Fibroblast of the conjunctiva (primary cell): Measurements from ENCODE around the gene ARMH3.

ENCODE experiments used
- DNase-seq: peaks from one replicate; pipeline ENCODE4 v3.0.0-alpha.2; 2010; ENCODE audit warnings: low read depth

ARMH3 gene

DNA sequence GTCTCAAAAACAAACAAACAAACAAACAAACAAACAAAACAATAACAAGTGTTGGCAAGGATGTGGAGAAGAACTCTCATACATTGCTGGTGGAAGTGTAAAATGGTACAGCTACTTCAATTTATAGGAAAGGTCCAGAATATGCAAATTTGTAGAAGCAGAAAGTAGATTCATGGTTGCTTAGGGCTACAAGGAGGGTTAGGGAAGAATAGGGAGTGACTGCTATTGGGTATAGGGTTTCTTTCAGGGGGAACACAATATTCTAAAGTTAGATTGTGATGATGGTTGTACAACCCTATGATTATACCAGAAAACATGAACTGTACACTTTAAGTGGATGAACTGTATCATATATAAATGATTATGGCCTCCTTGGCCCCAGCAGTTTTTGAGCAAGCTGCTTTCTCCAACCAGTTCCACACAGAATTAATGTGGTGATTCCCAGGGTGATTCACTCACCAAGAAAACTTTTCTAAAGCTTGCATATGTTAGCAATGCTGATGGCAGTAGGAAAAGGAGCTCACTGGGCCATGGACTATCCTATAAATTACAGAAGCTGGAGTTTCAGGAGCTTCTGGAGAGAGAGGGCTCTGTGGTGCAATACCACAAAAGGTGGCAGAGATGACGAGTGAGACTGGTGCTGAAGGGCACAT, 159.6 kb downstream of the ARMH3 start:
- DNase-seq: no peak

DNA sequence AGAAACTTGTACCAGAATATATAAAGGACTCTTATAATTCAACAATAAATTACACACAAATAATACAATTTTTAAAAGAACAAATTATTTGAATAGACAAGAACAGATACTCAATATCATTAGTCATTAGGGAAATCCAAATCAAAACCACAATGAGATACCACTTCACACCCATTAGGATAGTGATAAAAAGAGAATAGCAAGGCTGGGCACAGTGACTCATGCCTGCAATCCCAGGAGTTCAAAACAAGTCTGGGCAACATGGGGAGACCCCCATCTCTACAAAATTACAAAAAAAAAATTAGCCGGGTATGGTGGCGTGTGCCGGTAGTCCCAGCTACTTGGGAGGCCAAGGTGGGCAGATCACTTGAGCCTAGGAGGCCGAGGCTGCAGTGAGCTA, 160.2 kb downstream of the ARMH3 start:
- no peak for DNase-seq

DNA sequence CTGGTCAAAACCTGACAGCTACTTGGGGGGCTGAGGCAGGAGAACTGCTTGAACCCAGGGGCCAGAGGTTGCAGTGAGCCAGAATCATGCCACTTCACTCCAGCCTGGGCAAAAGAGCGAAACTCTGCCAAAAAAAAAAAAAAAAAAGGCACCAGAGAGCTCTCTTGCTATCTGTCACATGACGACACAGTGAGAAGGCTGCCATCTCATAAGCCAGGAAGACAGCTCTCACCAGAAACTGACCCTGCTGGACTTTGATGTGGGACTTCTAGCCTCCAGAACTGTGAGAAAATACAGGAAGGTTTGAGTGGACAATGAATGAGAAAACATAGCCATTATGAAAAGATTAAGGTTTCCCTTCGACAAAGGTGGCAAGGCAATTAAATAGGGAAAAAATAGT, 161.2 kb downstream of the ARMH3 start:
- DNase-seq: no peak

DNA sequence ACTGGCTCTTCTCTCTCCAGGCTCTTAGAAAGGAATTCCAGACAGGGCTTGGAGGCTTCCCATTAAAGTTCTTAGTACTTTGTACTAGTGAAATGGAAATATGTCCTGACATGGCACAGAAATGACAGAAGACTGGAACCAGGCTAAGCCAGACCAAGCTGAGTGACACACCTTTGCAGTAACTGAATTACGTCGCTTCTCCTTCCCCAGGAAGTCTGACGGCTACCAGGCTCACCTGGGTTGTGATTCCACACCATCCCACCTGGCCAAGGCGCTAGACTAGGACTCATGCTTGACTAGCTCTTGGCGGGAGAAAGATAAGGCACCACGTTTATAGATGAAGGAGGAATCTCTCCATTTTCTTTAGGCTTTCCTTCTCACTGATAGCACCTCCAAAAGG, 161.7 kb downstream of the ARMH3 start:
- DNase-seq: no peak

DNA sequence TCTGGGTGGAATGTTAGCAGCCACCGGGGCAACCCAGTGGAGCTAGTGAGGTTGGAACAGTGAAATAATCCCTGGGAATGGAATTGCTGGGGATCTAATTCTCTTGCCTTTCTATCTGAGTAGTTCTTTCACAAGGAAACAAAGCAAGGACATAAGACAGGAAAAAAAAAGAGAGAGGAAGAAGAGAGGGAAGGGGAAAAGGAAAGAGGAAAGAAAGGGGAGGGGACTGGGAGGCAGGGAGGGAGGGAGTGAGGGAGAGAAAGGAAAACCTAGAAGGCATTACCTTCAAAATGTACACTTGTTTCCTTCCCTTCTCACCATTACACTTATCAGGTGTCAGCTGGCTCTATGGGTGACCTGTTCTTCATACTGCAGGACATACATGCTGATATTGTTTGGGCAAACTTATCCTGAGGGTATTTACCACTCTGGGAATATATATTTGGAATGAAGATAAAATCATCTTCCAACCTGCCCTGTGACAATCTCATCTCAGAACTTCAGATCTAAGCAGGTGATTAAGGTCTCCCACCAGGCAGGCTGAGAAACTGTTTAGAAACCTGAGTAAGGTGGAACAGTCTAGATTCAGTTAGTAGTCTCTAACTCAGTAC, 162.4 kb downstream of the ARMH3 start:
- DNase-seq: no peak

DNA sequence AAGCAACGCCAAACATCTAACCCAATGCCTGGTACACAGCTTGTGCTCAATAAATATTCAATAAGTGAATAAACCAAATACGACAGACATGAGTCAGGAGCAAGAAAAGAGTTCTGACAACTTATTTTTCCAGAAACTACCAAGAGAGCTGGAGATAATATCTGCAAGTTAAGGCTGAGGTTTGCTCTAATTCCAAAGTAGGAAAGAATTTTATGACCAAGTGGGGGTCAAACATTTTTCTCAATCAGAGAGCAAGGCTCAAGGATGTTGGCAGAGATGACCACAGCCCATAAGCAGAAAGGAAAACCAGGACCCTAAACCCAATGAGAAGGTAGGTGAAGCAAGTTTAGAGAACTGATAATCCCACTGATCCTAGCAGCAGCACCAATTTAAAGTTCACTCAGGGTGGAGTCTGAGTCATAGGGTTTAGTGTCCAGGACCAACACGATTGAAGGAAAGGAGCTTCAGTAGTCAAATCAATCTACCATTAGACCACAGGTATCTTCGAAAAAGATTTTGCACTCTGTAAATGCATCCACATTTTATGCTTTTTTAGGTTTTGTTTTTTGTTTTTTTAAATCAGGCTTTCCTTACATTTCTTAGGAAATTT, 163.1 kb downstream of the ARMH3 start:
- no peak for DNase-seq

DNA sequence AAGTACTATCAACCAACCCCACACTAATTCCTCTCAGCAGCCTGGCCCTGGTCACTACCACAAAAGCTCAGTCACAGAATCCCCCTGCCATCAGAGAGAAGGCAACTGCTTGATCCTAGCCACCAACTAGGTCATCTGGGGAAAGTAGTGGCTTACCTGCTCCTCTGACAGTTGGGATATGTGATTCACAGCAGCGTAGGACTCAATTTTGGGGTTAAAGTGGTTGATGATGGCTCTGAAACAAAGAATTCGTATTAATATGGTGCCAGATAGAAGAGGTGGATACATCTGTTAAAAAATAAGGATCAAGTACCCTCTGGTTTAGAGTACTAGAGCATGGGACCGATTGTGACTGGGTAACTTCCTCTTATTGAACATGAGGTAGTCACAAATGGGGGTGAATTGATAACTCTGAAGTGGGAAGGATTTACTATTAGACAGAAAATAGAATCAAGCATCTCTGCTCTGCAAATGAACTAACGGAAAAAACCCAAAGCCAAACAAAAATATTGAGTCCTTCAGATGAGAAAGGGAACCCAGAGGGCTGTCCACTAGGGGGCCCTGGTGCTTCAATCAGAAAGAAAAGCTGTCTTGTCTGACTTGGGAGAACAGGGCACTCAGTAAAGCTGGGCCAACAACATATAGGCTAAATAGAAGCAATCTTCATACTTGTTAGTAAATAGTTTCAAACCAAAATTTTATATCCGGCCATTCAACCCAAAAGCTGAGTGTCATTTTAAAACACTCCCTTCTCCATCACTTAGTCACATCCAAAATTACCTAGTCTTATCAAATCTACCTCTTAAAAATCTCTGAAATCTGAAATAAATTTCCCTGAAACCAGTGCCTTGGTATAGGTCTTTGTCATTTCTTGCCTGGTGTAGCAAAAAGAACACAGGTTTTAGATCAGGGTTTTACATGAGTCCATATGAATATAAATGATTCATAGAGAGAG, 166.4 kb downstream of the ARMH3 start:
- peak; percentile 75 for DNase-seq

DNA sequence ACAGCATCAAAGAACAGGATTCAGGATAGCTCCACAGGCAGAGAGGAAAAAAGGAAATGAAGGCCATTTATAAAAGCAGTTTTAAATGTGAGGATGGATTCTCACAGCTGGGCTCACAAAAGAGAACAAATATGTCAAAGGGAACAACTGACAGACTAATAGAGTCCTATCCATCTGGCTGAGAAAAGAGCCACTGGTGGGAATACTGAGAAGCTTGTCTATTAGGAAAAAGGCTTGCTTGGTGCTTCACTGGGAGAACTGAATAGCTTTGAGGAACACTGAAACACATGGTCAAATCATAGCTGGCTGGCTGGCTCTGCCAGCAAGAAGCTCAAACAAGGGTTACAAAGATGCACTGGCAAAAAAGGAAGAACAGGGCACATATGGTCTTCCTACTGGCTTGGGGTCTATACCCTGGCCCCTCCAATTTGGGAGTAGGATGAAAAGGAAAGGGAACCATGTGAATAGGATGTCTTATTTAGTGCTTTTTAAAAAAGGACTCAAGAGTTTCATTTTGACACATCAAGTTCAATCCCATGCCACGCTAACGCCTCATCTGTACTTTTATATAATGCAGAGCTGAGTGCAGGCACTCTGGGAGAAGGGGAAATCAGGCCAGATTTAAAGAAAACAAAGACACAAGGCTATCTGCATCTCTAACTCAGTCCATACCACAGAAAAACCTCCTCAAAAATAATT, 167.6 kb downstream of the ARMH3 start:
- DNase-seq: no peak

DNA sequence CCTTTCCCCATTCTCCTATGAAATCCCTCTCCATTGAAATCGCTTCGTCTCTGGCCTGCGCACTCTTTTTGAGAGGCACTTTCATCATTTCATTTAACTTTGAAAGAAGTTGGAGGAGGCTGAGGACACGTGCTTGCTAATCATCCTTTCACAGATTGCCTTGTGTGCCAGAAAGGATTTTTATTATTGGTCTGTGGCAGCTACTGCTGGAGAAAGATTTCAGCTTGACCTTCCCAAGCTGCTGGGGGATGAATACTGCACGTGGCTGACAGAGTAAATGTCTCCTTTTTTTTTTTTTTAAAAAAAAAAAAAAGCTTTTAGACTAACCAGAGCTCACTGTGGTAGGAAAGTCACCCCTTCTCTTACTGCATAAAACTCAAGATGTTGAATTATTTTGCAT, 168.2 kb downstream of the ARMH3 start:
- DNase-seq: no peak

DNA sequence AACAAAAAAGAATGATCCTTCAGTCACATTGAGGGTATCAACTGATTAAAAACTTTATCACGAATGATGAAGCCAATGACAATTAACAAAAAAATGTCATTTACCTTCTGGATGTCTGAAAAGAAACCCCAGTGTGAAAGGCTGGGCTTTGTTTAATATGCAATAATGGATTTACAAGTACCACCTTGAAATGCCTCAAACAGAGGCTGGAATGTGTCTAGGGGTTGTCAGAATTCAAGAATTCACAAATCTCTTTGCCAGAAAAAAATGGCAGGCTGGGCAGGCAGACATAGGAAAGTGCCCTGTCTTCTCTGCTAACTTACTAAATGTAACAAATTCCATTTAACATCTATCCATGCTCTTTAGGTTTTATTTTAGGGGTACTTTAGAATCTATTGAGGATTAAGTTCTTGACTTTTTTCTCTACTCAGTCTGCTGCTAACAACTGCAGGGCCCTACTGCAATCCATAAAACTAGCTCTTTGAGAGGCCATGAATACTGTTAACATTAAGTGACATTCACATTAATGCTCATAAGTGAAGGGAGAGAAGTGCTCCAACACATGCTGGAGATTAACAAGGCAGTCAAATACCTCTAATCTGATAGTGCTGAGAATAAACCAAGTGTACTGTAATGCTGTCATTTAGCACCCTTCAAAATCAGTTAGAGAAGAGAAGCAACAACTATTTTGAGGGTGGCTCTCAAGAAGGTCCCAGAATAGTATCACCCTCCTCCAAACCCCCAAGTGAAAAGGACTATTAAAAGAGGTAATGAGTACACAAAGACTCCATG, 169.3 kb downstream of the ARMH3 start:
- DNase-seq: no peak

DNA sequence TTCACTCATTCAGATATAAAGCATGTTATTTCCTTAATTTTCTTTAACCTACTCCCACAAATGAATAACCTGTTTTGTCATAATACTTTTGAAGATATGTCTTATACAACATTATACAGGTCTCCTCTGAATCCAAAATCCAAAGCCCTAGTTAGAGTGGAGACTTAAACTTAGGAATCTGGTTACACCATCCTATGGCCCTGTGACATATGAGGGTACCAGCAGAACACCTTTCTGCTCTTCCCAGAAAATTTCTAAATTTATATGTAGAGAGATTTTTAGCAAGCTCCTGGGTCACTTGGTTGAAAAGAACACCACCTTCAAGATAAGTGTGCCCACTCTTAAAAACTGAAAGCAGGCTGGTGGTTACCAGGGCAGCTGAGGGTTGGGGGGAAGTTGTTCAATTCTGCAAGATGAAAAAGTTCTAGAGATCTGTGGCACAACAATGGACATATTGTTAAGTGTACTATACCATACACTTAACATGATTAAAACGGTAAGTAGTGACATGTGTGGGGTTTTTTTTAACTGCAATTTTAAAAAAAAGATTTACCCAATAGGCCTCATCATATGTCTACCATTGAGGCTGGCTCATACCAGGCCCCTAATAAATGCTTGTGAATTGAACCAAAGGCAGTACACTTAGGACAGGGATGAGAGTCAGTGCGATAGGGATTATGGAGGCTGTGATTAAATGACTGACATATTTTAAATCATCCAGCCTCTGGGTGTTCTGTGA, 174.8 kb downstream of the ARMH3 start:
- no peak for DNase-seq

DNA sequence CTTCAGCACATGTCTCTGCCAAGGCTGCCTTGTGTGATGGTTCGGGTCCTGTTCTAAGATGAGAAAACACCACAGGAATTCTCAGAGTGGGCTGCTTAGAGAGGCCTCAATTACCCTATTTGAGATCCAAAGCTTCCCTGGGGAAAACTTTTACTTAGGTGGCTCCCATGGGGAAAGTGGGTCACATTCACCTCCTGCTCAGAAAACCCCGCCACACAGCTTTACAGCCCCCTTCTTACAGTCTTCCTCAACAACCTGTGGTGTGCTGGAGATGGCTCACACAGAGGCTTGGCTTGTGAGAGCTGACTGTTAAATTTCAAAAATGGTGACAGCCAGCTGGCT, 175.8 kb downstream of the ARMH3 start:
- DNase-seq: no peak

DNA sequence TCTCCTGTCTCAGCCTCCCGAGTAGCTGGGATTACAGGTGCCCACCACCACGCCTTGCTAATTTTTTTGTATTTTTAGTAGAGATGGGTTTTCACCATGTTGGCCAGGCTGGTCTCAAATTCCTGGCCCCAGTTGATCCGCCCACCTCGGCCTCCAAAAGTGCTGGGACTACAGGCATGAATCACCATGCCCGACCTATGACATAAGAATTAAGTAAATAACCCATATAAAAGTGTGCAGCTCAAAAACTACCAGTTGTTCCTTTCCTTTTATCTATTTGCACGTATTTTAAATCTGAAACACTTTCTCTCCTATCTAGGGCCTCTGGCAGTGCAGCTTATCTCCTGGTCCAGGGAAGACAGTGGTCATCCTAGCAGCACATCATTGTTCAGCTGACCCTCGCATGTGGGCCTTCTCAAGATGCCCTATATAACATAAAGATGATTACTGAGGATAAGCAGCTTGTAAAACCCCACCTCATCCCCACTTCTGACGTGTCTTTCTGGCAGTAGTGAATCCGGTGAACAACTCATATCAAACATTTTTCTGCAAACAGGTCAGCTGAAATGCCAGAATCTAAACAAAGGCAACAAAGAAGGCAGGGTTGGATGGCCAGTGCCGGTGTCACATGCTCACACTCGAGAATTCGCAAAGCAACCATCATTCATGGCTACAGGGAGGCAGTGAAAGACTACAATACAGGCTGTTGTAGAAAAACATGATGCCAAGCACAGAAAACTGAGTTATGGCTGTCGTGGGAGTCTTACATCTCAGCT, 176.3 kb downstream of the ARMH3 start:
- no peak for DNase-seq

DNA sequence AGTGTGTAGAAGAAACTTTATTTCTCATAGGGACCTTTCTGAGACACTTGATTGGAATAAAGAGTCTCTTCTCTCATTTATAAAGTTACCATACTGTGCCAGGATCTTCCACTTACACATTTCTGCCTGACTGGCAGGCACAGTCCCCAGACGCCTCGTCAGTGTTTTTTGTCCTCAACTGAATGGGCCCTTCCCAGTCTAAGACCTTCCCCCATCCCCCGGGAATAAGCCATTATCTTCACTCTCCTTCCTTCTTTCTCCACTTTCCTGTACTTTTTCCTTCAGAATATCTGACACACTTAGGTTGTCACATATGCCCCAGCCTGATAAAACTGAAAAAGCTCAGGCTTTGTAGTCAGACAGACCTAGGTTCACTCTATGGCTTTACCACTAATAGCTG, 177.1 kb downstream of the ARMH3 start:
- no peak for DNase-seq

DNA sequence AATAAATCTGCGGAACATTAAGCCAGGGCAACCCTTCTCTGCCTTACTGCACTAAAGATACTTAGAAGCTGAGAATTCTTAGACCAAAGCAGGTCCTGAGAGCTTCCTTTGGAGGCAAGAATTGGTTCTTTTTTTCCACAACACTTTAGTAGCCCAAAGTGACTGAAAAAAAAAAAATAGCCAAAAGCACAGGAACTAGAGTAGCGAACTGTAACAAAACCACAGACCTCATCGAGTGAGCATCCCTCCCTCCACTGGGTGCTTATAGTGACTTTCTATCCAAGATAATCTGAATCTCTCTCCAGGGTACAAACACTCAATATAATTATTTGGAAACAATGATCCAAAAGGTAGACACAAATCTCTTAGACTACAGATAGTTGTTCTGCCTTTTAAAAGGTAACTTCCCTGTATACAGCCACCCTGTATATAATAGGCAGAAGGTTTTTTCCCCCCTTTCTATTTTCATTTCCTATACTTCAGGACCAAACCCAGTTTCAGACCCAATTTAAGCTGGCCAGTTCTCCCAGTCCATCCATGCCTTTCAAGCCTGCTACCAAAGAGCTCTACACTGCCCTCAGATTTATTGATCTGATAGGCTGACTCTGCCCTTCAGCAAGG, 180.8 kb downstream of the ARMH3 start:
- DNase-seq: no peak

DNA sequence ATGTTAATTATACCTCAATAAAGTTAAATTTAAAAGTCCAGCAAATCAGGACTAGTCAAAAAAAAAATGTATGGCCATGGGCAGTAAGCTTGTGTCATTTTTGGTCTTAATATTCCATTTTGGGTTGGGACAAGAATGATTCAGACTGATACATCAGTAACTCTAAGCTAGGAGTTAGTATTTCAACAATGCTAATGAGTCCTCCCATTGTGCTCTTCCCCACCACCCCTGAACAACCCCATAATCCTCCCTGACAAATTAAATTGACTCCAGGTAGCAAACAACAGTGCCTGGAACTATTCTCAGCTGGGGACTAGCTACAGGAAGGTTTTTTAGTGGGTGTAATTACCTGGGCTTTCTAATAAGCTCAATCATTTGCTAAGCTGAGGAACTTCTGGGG, 181.7 kb downstream of the ARMH3 start:
- DNase-seq: no peak

DNA sequence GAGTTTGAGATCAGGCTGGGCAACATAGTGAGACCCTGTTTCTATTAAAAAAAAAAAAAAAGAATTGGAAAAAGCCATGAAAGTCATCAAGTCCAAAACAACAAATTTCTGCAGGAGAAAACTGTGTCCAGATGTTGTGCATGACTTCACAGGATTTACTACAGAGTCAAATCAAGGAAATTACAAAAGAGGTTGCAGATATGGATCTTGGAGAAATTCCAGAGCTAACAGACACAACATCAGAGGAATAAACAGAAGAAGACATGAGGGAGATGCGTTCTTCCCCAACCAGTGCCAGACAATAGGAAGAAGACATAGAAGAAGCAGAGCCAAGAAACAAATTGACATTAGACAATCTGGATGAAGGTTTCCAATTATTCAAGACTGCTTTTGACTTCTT, 188.0 kb downstream of the ARMH3 start:
- DNase-seq: peak; percentile 16

DNA sequence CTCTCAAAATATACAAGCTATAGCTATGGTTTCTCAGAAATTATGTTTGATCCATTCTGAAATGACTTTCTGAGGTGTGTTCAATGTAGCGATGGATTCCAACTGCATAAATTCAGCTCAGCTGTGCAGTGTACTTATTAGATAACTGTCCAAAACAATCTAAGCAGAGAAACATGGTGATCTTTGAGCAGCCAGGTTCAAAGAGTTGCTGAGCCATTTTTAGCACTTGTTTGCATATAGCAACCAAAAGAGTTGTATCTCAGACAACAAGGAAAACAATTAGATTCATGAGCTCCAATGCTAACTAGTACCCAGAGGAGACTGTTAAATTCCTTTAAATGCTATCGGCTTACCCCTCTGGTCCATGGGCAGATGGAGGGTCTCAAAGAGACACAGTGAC, 196.4 kb downstream of the ARMH3 start:
- DNase-seq: no peak

DNA sequence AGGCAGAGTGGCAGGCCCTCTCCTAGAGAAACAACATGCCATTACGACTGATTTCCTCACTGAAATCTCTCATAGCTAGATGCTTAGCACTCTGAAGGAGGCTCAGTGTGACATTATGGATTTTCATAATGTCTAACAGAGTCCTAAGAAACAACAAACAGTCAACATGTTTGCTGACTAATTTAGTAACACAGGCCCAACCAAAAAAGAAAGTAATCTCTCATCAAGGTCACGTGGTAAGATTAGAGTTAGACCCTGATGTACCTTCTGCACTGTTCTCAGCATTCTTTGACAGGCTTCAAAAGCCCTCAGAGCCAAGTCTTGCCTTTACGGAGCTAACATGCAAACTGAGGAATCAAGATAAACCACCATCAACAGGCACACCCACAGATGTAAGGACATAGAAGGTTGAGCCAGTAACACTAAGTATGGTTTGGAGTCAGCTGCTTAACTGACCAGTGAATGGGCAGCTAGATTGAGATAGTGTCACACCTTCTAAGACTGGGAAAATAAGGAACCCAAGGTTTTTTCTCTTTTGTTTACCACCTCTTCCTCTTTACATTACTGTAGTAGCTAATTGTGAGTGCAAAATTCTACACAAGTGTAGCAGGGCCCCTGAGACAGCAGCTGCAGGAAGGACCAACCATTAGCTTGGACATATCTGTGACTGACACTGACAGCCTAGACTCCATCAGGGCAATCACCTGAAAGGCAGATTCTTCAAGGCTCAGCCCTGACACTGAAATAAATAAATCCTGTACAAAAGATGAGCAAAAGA, 197.1 kb downstream of the ARMH3 start:
- no peak for DNase-seq
